Measurements from ENCODE around the gene ZNF268. TPM values are rescaled to one million over a fixed set of nuclear protein-coding genes. Genes with fewer than 3 reads are reported as not detected.

ZNF268 gene
- total RNA-seq, 1 experiment from 2014 or later: 1.1 TPM

DNA sequence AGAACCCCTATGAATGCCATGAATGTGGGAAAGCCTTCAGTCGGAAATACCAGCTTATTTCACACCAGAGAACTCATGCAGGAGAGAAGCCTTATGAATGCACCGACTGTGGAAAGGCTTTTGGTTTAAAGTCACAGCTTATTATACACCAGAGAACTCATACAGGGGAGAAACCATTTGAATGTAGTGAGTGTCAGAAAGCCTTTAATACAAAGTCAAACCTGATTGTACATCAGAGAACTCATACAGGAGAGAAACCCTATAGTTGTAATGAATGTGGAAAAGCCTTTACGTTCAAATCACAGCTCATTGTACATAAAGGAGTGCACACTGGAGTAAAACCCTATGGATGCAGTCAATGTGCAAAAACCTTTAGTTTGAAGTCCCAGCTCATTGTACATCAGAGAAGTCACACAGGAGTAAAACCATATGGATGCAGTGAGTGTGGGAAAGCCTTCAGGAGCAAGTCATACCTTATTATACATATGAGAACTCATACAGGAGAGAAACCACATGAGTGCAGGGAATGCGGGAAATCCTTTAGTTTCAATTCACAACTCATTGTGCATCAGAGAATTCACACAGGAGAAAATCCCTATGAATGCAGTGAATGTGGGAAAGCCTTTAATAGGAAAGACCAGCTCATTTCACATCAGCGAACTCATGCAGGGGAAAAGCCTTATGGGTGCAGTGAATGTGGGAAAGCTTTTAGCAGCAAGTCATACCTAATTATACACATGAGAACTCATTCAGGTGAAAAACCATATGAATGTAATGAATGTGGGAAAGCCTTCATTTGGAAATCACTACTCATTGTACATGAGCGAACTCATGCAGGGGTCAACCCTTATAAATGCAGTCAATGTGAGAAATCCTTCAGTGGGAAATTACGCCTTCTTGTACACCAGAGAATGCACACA lies 22.3 kb downstream of the ZNF268 start:
- no peaks in the 10 kb centered on the region for H4K20me1 ChIP-seq (ENCODE audit: low read length)
- no peak for TF ChIP-seq EZH2 (IDR thresholded peaks at IDR 0.05; ENCODE audit: low read length, unreplicated experiment)
- TF ChIP-seq EZH2phosphoT487 (IDR thresholded peaks at IDR 0.05; ENCODE audit: borderline replicate concordance, low read length): no peak
- TF ChIP-seq, protein P1, sequence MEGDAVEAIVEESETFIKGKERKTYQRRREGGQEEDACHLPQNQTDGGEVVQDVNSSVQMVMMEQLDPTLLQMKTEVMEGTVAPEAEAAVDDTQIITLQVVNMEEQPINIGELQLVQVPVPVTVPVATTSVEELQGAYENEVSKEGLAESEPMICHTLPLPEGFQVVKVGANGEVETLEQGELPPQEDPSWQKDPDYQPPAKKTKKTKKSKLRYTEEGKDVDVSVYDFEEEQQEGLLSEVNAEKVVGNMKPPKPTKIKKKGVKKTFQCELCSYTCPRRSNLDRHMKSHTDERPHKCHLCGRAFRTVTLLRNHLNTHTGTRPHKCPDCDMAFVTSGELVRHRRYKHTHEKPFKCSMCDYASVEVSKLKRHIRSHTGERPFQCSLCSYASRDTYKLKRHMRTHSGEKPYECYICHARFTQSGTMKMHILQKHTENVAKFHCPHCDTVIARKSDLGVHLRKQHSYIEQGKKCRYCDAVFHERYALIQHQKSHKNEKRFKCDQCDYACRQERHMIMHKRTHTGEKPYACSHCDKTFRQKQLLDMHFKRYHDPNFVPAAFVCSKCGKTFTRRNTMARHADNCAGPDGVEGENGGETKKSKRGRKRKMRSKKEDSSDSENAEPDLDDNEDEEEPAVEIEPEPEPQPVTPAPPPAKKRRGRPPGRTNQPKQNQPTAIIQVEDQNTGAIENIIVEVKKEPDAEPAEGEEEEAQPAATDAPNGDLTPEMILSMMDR (conservative IDR thresholded peaks at IDR 0.05; ENCODE audit: low read depth, low read length): no peak
- no peaks in the 10 kb centered on the region for H3K9me3 ChIP-seq (ENCODE audit: low read length)
- H3K4me3 ChIP-seq (ENCODE audit: low read length): no peak overlapping the region
- no TSS peak for BruUV-seq (replicated peaks)
- CTCF ChIA-PET: no interaction called here
- POLR2A ChIA-PET (ENCODE audit: unreplicated experiment): no interaction called here
- DNase-seq (no peak), ATAC-seq (no peak)
- H3K4me2 ChIP-seq (ENCODE audit: low read length): no peak overlapping the region
- H2AFZ ChIP-seq (ENCODE audit: low read length): no peak overlapping the region
- H3K36me3 ChIP-seq (ENCODE audit: low read depth, low read length): no peaks in the 10 kb centered on the region
- H3F3A ChIP-seq (ENCODE audit: low read length, unreplicated experiment): no peaks in the 10 kb centered on the region
- H3K9ac ChIP-seq (ENCODE audit: low read length): no peak overlapping the region
- no peaks in the 10 kb centered on the region for H3K9me2 ChIP-seq (replicated peaks; ENCODE audit: low read length)
- H3K4me1 ChIP-seq (ENCODE audit: insufficient read depth, low read length): no peaks in the 10 kb centered on the region
- no peaks in the 10 kb centered on the region for H3K27me3 ChIP-seq (ENCODE audit: low read length)
- intact Hi-C loops (cut with micrococcal nuclease): no loop called here
- H3K79me2 ChIP-seq (ENCODE audit: low read length): no peaks in the 10 kb centered on the region
- H3K27ac ChIP-seq (ENCODE audit: low read length): no peak overlapping the region

DNA sequence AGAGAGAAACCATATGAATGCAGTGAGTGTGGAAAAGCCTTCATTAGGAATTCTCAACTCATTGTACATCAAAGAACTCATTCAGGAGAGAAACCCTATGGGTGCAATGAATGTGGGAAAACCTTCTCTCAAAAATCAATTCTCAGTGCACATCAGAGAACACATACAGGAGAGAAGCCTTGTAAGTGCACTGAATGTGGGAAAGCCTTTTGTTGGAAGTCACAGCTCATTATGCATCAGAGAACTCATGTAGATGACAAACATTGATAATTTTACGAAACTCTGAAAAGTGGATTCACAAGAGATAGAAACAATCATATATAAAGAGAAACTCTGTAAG lies 22.9 kb downstream of the ZNF268 start:
- ATAC-seq (no peak), DNase-seq (no peak)
- no peaks in the 10 kb centered on the region for H3K4me1 ChIP-seq (ENCODE audit: insufficient read depth, low read length)
- no peaks in the 10 kb centered on the region for H3K27me3 ChIP-seq (ENCODE audit: low read length)
- no peaks in the 10 kb centered on the region for H3K36me3 ChIP-seq (ENCODE audit: low read depth, low read length)
- intact Hi-C loops (cut with micrococcal nuclease): no loop called here
- H3K4me3 ChIP-seq (ENCODE audit: low read length): no peak overlapping the region
- H3K27ac ChIP-seq (ENCODE audit: low read length): no peak overlapping the region
- no peak overlapping the region for H3K4me2 ChIP-seq (ENCODE audit: low read length)
- H3K79me2 ChIP-seq (ENCODE audit: low read length): no peaks in the 10 kb centered on the region
- TF ChIP-seq, protein P1 (conservative IDR thresholded peaks at IDR 0.05; ENCODE audit: low read depth, low read length): no peak
- no peak for TF ChIP-seq EZH2phosphoT487 (IDR thresholded peaks at IDR 0.05; ENCODE audit: borderline replicate concordance, low read length)
- no peak for TF ChIP-seq EZH2 (IDR thresholded peaks at IDR 0.05; ENCODE audit: low read length, unreplicated experiment)
- H2AFZ ChIP-seq (ENCODE audit: low read length): no peak overlapping the region
- CTCF ChIA-PET: no interaction called here
- no peaks in the 10 kb centered on the region for H3F3A ChIP-seq (ENCODE audit: low read length, unreplicated experiment)
- no peaks in the 10 kb centered on the region for H3K9me3 ChIP-seq (ENCODE audit: low read length)
- no peak overlapping the region for H3K9ac ChIP-seq (ENCODE audit: low read length)
- no TSS peak for BruUV-seq (replicated peaks)
- POLR2A ChIA-PET (ENCODE audit: unreplicated experiment): no interaction called here
- H4K20me1 ChIP-seq (ENCODE audit: low read length): no peaks in the 10 kb centered on the region
- no peaks in the 10 kb centered on the region for H3K9me2 ChIP-seq (replicated peaks; ENCODE audit: low read length)

DNA sequence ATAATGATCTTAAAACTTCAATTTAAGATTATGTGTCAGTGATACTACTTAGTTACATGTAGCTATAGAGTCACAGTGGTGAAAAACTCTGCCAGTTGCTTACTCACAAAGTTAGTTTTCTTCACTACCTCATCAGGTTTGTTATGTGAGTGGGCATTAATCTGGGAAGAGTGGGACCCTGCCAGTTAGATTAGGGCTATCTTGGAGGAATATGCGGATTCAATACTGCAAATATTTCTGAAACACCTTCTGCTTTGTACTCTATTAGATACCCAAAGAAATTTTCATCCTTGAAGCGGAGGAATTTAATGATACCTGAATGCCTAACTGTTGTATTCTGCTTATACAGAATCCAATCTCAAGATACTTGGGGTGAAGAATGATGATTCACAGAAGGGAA lies 25.1 kb downstream of the ZNF268 start:
- H3K9me2 ChIP-seq (replicated peaks; ENCODE audit: low read length): no peaks in the 10 kb centered on the region
- ATAC-seq (no peak), DNase-seq (no peak)
- intact Hi-C loops (cut with micrococcal nuclease): no loop called here
- H3K9ac ChIP-seq (ENCODE audit: low read length): no peak overlapping the region
- POLR2A ChIA-PET (ENCODE audit: unreplicated experiment): no interaction called here
- H3F3A ChIP-seq (ENCODE audit: low read length, unreplicated experiment): no peaks in the 10 kb centered on the region
- no TSS peak for BruUV-seq (replicated peaks)
- no peaks in the 10 kb centered on the region for H3K27me3 ChIP-seq (ENCODE audit: low read length)
- CTCF ChIA-PET: no interaction called here
- H4K20me1 ChIP-seq (ENCODE audit: low read length): no peaks in the 10 kb centered on the region
- H2AFZ ChIP-seq (ENCODE audit: low read length): no peak overlapping the region
- H3K4me1 ChIP-seq (ENCODE audit: insufficient read depth, low read length): no peaks in the 10 kb centered on the region
- no peak overlapping the region for H3K4me2 ChIP-seq (ENCODE audit: low read length)
- no peaks in the 10 kb centered on the region for H3K9me3 ChIP-seq (ENCODE audit: low read length)
- H3K27ac ChIP-seq (ENCODE audit: low read length): no peak overlapping the region
- no peaks in the 10 kb centered on the region for H3K79me2 ChIP-seq (ENCODE audit: low read length)
- no peaks in the 10 kb centered on the region for H3K36me3 ChIP-seq (ENCODE audit: low read depth, low read length)
- H3K4me3 ChIP-seq (ENCODE audit: low read length): no peak overlapping the region
- TF ChIP-seq EZH2phosphoT487 (IDR thresholded peaks at IDR 0.05; ENCODE audit: borderline replicate concordance, low read length) (no peak), EZH2 (IDR thresholded peaks at IDR 0.05; ENCODE audit: low read length, unreplicated experiment) (no peak)
- TF ChIP-seq, protein P1 (conservative IDR thresholded peaks at IDR 0.05; ENCODE audit: low read depth, low read length): no peak

All from PC-3 (cell line).